ENCODE results near the gene VPS8.
A peak's percentile ranks its signal among the peaks of the same experiment; 100 is the strongest.

GRCh38 chr3:185070491-185071286 lies 258.7 kb downstream of the VPS8 start:
- no peak for TF ChIP-seq KLF13 (tag; IDR thresholded peaks at IDR 0.05; ENCODE audit: borderline replicate concordance, low read depth)
- no peak for TF ChIP-seq ARID4B (CRISPR knock-in tag; IDR thresholded peaks at IDR 0.05)
- 0 out of 4 replicates have a peak, but pooled peaks of 1 of the 2 experiments have one; percentile 17 for TF ChIP-seq RCOR1 (IDR thresholded peaks at IDR 0.05; ENCODE audit: borderline replicate concordance in 1 of 2, low read depth in 2 of 2, low read length in 2 of 2)
- no peak for TF ChIP-seq CBFB (CRISPR knock-in tag; IDR thresholded peaks at IDR 0.05)
- no peak for TF ChIP-seq ZBTB11 (CRISPR knock-in tag; IDR thresholded peaks at IDR 0.05)
- no peak for TF ChIP-seq ZBTB26 (CRISPR knock-in tag; IDR thresholded peaks at IDR 0.05)
- no peak for TF ChIP-seq TCF7 (IDR thresholded peaks at IDR 0.05; ENCODE audit: borderline replicate concordance)
- no peak for TF ChIP-seq REST (IDR thresholded peaks at IDR 0.05; ENCODE audit: borderline replicate concordance)
- TF ChIP-seq REST (CRISPR knock-in tag; IDR thresholded peaks at IDR 0.05; ENCODE audit: low read depth), result no peak
- no peak for TF ChIP-seq TFE3 (CRISPR knock-in tag; IDR thresholded peaks at IDR 0.05)
- TF ChIP-seq PPARD (CRISPR knock-in tag; IDR thresholded peaks at IDR 0.05), result no peak
- TF ChIP-seq ZC3H4 (CRISPR knock-in tag; IDR thresholded peaks at IDR 0.05; ENCODE audit: borderline replicate concordance), result no peak
- no peak for TF ChIP-seq POLR2AphosphoS5 (IDR thresholded peaks at IDR 0.05; ENCODE audit: control insufficient read depth, insufficient read depth, low read depth, low read length)
- no peak for TF ChIP-seq POLR2A (conservative IDR thresholded peaks at IDR 0.05)

Data from K562 (cell line).